ENCODE results near the gene NMNAT3.

DNA sequence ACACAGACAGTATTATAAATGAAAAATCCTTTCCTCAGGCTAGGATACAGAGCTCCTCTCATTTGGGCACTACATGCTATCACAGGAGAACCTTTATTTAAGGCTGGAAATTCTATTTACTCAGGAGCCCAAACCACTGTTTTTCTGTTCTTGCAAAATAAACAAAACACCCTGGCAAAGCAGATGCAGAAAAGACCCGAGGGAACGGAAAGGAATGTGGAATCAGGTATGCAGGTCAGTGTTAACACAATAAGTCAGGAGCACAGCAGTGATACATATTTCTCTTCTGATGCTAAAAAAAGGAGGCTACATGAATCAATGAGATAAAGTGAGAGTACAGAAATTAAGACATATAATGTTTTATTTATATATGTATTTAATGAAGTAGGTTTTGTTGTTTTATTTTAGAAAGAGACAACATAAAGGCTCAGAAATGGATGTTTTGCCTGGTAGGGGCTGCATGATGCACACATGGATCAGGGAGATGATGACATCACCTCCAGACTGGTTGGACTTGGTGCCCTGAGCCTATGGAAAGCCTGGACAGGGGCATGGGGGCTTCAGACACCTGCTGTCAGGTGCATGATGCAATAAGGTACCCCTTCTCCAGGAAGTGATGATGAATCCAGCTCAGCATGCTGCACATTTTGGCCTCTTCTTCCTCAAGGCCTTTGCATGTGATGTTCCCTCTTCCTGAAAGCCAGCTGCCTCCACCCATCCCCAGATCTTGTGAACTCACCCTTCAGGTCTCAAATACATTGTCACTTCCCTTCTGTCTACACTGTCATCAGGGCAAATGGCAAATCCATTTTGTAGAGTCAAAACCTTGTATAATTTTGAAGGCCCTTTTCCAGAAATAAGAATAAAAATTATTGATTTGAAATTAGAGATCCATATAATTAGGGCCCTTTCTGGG lies 119.2 kb downstream of the NMNAT3 start:
- TF ChIP-seq, protein P1, sequence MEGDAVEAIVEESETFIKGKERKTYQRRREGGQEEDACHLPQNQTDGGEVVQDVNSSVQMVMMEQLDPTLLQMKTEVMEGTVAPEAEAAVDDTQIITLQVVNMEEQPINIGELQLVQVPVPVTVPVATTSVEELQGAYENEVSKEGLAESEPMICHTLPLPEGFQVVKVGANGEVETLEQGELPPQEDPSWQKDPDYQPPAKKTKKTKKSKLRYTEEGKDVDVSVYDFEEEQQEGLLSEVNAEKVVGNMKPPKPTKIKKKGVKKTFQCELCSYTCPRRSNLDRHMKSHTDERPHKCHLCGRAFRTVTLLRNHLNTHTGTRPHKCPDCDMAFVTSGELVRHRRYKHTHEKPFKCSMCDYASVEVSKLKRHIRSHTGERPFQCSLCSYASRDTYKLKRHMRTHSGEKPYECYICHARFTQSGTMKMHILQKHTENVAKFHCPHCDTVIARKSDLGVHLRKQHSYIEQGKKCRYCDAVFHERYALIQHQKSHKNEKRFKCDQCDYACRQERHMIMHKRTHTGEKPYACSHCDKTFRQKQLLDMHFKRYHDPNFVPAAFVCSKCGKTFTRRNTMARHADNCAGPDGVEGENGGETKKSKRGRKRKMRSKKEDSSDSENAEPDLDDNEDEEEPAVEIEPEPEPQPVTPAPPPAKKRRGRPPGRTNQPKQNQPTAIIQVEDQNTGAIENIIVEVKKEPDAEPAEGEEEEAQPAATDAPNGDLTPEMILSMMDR (IDR thresholded peaks at IDR 0.05), result no peak
- TF ChIP-seq POLR2A (IDR thresholded peaks at IDR 0.05), result no peak

All from thyroid gland (tissue), 4 donors.